Aorta (tissue), 5 donors: ENCODE results near the gene CD74. TPM values are rescaled to one million over a fixed set of nuclear protein-coding genes. Genes with fewer than 3 reads are reported as not detected.

Source experiments
- ATAC-seq: fragments of 200-7000 bp; cut with Tn5 transposase; one replicate; pipeline ENCODE4 v1.9.1; 2022; ENCODE audit warnings: moderate library complexity; ENCODE audit not compliant: low FRiP score
- DNase-seq, 2 donors: peaks; one replicate each; pipeline ENCODE4 v3.0.0-alpha.2; 2020
- H3K27ac ChIP-seq, 2 donors: one replicate each; pipeline ENCODE4 v1.5.1; 2013; ENCODE audit warnings: low read length in 2 of 2, mild to moderate bottlenecking in 2 of 2, moderate library complexity in 2 of 2, control low read depth in 1 of 2, inconsistent platforms in 1 of 2, low read depth in 1 of 2
- H3K27me3 ChIP-seq, 2 donors: one replicate each; pipeline ENCODE4 v1.6.1; 2013; ENCODE audit warnings: control low read depth in 1 of 2, low read length in 1 of 2, mild to moderate bottlenecking in 1 of 2, moderate library complexity in 1 of 2; ENCODE audit not compliant: insufficient read depth in 2 of 2, control insufficient read depth in 1 of 2
- H3K36me3 ChIP-seq, 2 donors: one replicate each; pipeline ENCODE4 v1.6.1; 2013; ENCODE audit warnings: control low read depth in 1 of 2, low read length in 1 of 2, mild to moderate bottlenecking in 1 of 2; ENCODE audit not compliant: insufficient read depth in 2 of 2, control insufficient read depth in 1 of 2
- H3K4me1 ChIP-seq, 2 donors: one replicate each; pipeline ENCODE4 v1.6.1; 2013; ENCODE audit warnings: low read length in 2 of 2, control low read depth in 1 of 2, mild to moderate bottlenecking in 1 of 2, moderate library complexity in 1 of 2; ENCODE audit not compliant: insufficient read depth in 2 of 2, control insufficient read depth in 1 of 2
- H3K4me3 ChIP-seq, 2 donors: one replicate each; pipeline ENCODE4 v1.5.1; 2013; ENCODE audit warnings: low read length in 2 of 2, control low read depth in 1 of 2, mild to moderate bottlenecking in 1 of 2
- H3K9me3 ChIP-seq: one replicate; pipeline ENCODE4 v1.6.1; 2013; ENCODE audit warnings: mild to moderate bottlenecking, low read length; ENCODE audit not compliant: control insufficient read depth
- WGBS, 2 donors: extraction: QIAGEN DNeasy Blood & Tissue Kit; methylation state at CpG; one replicate each; pipeline ENCODE4 v1.1.7; 2013; 5-methylcytosine and 5-hydroxymethylcytosine counted together
- intact Hi-C, 2 donors: fragments of 100-400 bp; cut with DNase I; formaldehyde crosslinking; loops; one replicate each; pipeline versions ENCODE4 v1.14.2 to v1.15.0; 2022
- polyA plus RNA-seq, 2 donors: library from polyadenylated mRNA; stranded (reverse); fragments of 200-250 nt; gene quantifications; one replicate each; pipeline ENCODE4 v1.2.3, GENCODE V29; 2013
- total RNA-seq, 2 donors: library from RNA; stranded (reverse); fragmentation: NEBNext Ultra II Directional; extraction: Animal tissue kit (Norgen Biotek cat#: 25700); gene quantifications; one replicate each; pipeline ENCODE4 v1.2.1, GENCODE V29; 2021
- donor health status: healthy with polysubstance abuse.
- donor health status: Bipolar disorder and iron deficiency.
- donor health status: DM: no; HTN: no; CAD: no.
- donor health status: DM: no; HTN: no; CAD: no.
- donor health status: DM: yes; HTN: yes; CAD: no.

The CD74 gene
- total and polyA plus RNA-seq, 4 donors: 114 to 1,639 (median 519) TPM

GRCh38 chr5:150407096-150407720, 5.5 kb downstream of the CD74 start:
- H3K27me3 ChIP-seq: no peaks in the 10 kb centered on the region
- 80 to 82% methylated on average over 13 of the region's 13 CpGs for WGBS, 2 donors
- H3K4me1 ChIP-seq: no peaks in the 10 kb centered on the region
- no peak overlapping the region for H3K27ac ChIP-seq
- H3K9me3 ChIP-seq: no peaks in the 10 kb centered on the region
- H3K36me3 ChIP-seq: no peaks in the 10 kb centered on the region
- ATAC-seq (no peak), DNase-seq (no peak)
- intact Hi-C loops: no loop called here
- no peak overlapping the region for H3K4me3 ChIP-seq

- 74% methylated on average over 10 of the region's 10 CpGs for WGBS, 2 donors
- Histone ChIP-seq H3K27ac (no peak overlapping the region), H3K36me3 (no peaks in the 10 kb centered on the region), H3K4me1 (no peaks in the 10 kb centered on the region), H3K9me3 (no peaks in the 10 kb centered on the region), H3K4me3 (no peak overlapping the region), H3K27me3 (no peaks in the 10 kb centered on the region)
- intact Hi-C loops: no loop called here
- no peak for ATAC-seq
- peak in 1 of 2 donors; percentile 33 for DNase-seq
These were observed 6.0 kb downstream of the CD74 start for GRCh38 chr5:150406723-150407095.

- no peaks in the 10 kb centered on the region for H3K9me3 ChIP-seq
- H3K27me3 ChIP-seq: no peaks in the 10 kb centered on the region
- 74 to 79% methylated on average over 4 of the region's 4 CpGs for WGBS, 2 donors
- H3K4me3 ChIP-seq: no peak overlapping the region
- no peak overlapping the region for H3K27ac ChIP-seq
- intact Hi-C loops: no loop called here
- H3K4me1 ChIP-seq: no peaks in the 10 kb centered on the region
- DNase-seq (no peak), ATAC-seq (no peak)
- no peaks in the 10 kb centered on the region for H3K36me3 ChIP-seq
These were observed 6.5 kb downstream of the CD74 start for GRCh38 chr5:150406103-150406722.

- Histone ChIP-seq H3K9me3 (no peaks in the 10 kb centered on the region), H3K4me3 (no peak overlapping the region), H3K27me3 (no peaks in the 10 kb centered on the region), H3K36me3 (peaks cover 0 to 2% of the 10 kb centered on the region in 2 donors), H3K27ac (no peak overlapping the region), H3K4me1 (no peaks in the 10 kb centered on the region)
- WGBS, 2 donors: 79 to 84% methylated on average over 9 of the region's 9 CpGs
- ATAC-seq (no peak), DNase-seq (peak in 1 of 2 donors; percentile 29)
- intact Hi-C loops: no loop called here
These were observed 7.5 kb downstream of the CD74 start for GRCh38 chr5:150404941-150405816.

GRCh38 chr5:150404535-150404934, 8.2 kb downstream of the CD74 start:
- Histone ChIP-seq H3K27ac (no peak overlapping the region), H3K4me1 (no peaks in the 10 kb centered on the region), H3K36me3 (peaks cover 0 to 4% of the 10 kb centered on the region in 2 donors), H3K27me3 (no peaks in the 10 kb centered on the region), H3K4me3 (no peak overlapping the region), H3K9me3 (no peaks in the 10 kb centered on the region)
- ATAC-seq (no peak), DNase-seq (no peak)
- 91 to 94% methylated on average over 10 of the region's 10 CpGs for WGBS, 2 donors
- intact Hi-C loops: no loop called here

- H3K36me3 ChIP-seq: peaks cover 0 to 4% of the 10 kb centered on the region in 2 donors
- 93 to 94% methylated on average over 5 of the region's 5 CpGs for WGBS, 2 donors
- H3K4me1 ChIP-seq: no peaks in the 10 kb centered on the region
- H3K27me3 ChIP-seq: no peaks in the 10 kb centered on the region
- ATAC-seq (no peak), DNase-seq (no peak)
- no peak overlapping the region for H3K4me3 ChIP-seq
- no peaks in the 10 kb centered on the region for H3K9me3 ChIP-seq
- intact Hi-C loops: no loop called here
- no peak overlapping the region for H3K27ac ChIP-seq
These were observed 8.6 kb downstream of the CD74 start for GRCh38 chr5:150404121-150404520.

GRCh38 chr5:150402901-150403342, 9.8 kb downstream of the CD74 start:
- H3K36me3 ChIP-seq: peaks cover 0 to 5% of the 10 kb centered on the region in 2 donors
- 93 to 95% methylated on average over 12 of the region's 12 CpGs for WGBS, 2 donors

GRCh38 chr5:150402229-150402773, 10.4 kb downstream of the CD74 start:
- H3K36me3 ChIP-seq: peaks cover 0 to 5% of the 10 kb centered on the region in 2 donors
- no peaks in the 10 kb centered on the region for H3K4me1 ChIP-seq
- ATAC-seq: no peak
- intact Hi-C loops: no loop called here
- 78 to 86% methylated on average over 4 of the region's 4 CpGs for WGBS, 2 donors
- peak in 1 of 2 donors; percentile 28 for DNase-seq
- H3K4me3 ChIP-seq: no peak overlapping the region
- H3K9me3 ChIP-seq: no peaks in the 10 kb centered on the region
- H3K27me3 ChIP-seq: no peaks in the 10 kb centered on the region
- H3K27ac ChIP-seq: no peak overlapping the region

More at GRCh38 chr5:150402901-150403342, 9.8 kb downstream of the CD74 start:
- Histone ChIP-seq H3K27ac (no peak overlapping the region), H3K9me3 (no peaks in the 10 kb centered on the region), H3K4me3 (no peak overlapping the region), H3K4me1 (no peaks in the 10 kb centered on the region), H3K27me3 (no peaks in the 10 kb centered on the region)
- no peak for DNase-seq
- intact Hi-C loops: no loop called here
- ATAC-seq: no peak
